Neutrophil (primary cell): ENCODE measurements around the gene RHCG.

Experiments
- H3K27ac ChIP-seq: fragments of 200-600 bp; sonication (generic); 2 replicates; pipeline ENCODE4 v1.5.1; 2016; ENCODE audit warnings: mild to moderate bottlenecking, moderate library complexity
- H3K27me3 ChIP-seq: fragments of 200-600 bp; sonication (generic); 2 replicates; pipeline ENCODE4 v1.6.0; 2016; ENCODE audit warnings: mild to moderate bottlenecking
- H3K36me3 ChIP-seq: fragments of 200-600 bp; sonication (generic); 2 replicates; pipeline ENCODE4 v1.5.1; 2017
- H3K4me1 ChIP-seq, 2 experiments: fragments of 200-600 bp in 1 of 2; sonication (generic) in 1 of 2; 1 replicate in 1 of 2; 2 replicates in 1 of 2; pipeline versions ENCODE4 v1.5.1 to v1.6.1; 2013 to 2016; ENCODE audit warnings: low read depth in 1 of 2, low read length in 1 of 2, mild to moderate bottlenecking in 1 of 2, moderate library complexity in 1 of 2; ENCODE audit not compliant: control insufficient read depth in 1 of 2, insufficient read depth in 1 of 2
- H3K4me3 ChIP-seq, 2 experiments: fragments of 200-600 bp in 1 of 2; sonication (generic) in 1 of 2; 1 replicate in 1 of 2; 2 replicates in 1 of 2; pipeline ENCODE4 v1.5.1; 2013 to 2016; ENCODE audit warnings: low read depth in 1 of 2, low read length in 1 of 2, mild to moderate bottlenecking in 1 of 2, moderate library complexity in 1 of 2
- H3K9me3 ChIP-seq: fragments of 200-600 bp; sonication (generic); 2 replicates; pipeline ENCODE4 v1.5.1; 2016
- TF ChIP-seq, protein P1 (sequence below): fragments of 200-600 bp; sonication (generic); IDR thresholded peaks from 2 replicates; pipeline ENCODE4 v1.5.1; 2016; ENCODE audit warnings: antibody characterized with exemption

RHCG gene

GRCh38 chr15:89496155-89497098 is at the start of gene RHCG:
Gene RHCG (minus strand): TSS chr15:89496583. CDS start chr15:89496544, 39 bp downstream.
- peaks cover 0 to 7% of the 10 kb centered on the region in 2 experiments for H3K4me1 ChIP-seq
- no peaks in the 10 kb centered on the region for H3K36me3 ChIP-seq
- H3K4me3 ChIP-seq: peak within 1 kb of the TSS in 1 of 2 experiments; percentile 17
- H3K27ac ChIP-seq: no peak within 1 kb of the TSS
- TF ChIP-seq, protein P1, sequence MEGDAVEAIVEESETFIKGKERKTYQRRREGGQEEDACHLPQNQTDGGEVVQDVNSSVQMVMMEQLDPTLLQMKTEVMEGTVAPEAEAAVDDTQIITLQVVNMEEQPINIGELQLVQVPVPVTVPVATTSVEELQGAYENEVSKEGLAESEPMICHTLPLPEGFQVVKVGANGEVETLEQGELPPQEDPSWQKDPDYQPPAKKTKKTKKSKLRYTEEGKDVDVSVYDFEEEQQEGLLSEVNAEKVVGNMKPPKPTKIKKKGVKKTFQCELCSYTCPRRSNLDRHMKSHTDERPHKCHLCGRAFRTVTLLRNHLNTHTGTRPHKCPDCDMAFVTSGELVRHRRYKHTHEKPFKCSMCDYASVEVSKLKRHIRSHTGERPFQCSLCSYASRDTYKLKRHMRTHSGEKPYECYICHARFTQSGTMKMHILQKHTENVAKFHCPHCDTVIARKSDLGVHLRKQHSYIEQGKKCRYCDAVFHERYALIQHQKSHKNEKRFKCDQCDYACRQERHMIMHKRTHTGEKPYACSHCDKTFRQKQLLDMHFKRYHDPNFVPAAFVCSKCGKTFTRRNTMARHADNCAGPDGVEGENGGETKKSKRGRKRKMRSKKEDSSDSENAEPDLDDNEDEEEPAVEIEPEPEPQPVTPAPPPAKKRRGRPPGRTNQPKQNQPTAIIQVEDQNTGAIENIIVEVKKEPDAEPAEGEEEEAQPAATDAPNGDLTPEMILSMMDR: no peak
- no peaks in the 10 kb centered on the region for H3K9me3 ChIP-seq
- H3K27me3 ChIP-seq: peaks cover 81% of the 10 kb centered on the region

DNA sequence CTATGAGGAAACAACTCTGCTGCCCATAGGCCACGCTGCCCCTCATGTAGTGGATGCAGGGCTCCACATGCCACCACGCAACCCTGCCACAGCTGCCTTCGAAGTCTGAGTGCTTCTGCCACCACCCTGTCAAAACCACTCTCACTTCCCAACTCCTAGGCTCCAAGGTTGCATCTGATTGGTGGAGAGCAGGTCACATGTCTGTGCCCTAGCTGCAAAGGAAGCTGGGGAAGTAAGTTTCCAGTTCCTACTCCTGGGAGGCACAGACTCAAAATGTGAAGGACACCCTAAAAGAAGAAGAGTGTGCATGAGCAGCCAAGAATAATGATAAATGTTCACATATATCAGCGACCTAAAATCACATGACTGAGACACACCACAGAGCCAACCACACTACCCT is 47.0 kb upstream of the RHCG start:
- H3K36me3 ChIP-seq: no peaks in the 10 kb centered on the region
- H3K9me3 ChIP-seq: no peaks in the 10 kb centered on the region
- no peak overlapping the region for H3K4me3 ChIP-seq
- TF ChIP-seq, protein P1: no peak
- H3K27me3 ChIP-seq: peaks cover 46% of the 10 kb centered on the region
- H3K27ac ChIP-seq: no peak overlapping the region
- peaks cover 3% of the 10 kb centered on the region in 2 experiments for H3K4me1 ChIP-seq

DNA sequence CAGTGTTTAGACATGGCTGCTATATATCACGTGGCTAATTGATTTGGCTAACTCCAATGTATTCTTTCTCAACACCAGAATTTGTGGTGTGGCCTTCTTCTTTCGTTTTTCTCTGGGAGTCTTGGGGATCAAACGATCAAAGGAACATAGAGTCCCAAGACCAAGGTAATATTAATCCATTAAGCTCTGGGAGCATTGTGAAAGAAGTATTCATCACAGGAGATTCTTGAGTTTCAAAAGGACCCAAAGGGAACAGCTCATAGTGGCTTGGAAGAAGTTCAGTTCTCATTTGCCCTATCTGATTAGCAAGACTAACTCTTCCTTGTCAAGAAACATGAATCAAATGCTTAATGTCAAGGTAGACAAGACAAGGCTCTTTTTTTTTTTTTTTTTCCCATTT is 46.0 kb upstream of the RHCG start:
- Histone ChIP-seq H3K4me1 (no peaks in the 10 kb centered on the region), H3K27me3 (peaks cover 46% of the 10 kb centered on the region), H3K27ac (no peak overlapping the region), H3K9me3 (no peaks in the 10 kb centered on the region), H3K4me3 (no peak overlapping the region), H3K36me3 (no peaks in the 10 kb centered on the region)
- TF ChIP-seq, protein P1: no peak

GRCh38 chr15:89539027-89539426 is 42.6 kb upstream of the RHCG start:
- Histone ChIP-seq H3K27ac (no peak overlapping the region), H3K4me3 (no peak overlapping the region), H3K9me3 (no peaks in the 10 kb centered on the region), H3K27me3 (peaks cover 27% of the 10 kb centered on the region), H3K36me3 (no peaks in the 10 kb centered on the region), H3K4me1 (no peaks in the 10 kb centered on the region)
- TF ChIP-seq, protein P1: no peak

DNA sequence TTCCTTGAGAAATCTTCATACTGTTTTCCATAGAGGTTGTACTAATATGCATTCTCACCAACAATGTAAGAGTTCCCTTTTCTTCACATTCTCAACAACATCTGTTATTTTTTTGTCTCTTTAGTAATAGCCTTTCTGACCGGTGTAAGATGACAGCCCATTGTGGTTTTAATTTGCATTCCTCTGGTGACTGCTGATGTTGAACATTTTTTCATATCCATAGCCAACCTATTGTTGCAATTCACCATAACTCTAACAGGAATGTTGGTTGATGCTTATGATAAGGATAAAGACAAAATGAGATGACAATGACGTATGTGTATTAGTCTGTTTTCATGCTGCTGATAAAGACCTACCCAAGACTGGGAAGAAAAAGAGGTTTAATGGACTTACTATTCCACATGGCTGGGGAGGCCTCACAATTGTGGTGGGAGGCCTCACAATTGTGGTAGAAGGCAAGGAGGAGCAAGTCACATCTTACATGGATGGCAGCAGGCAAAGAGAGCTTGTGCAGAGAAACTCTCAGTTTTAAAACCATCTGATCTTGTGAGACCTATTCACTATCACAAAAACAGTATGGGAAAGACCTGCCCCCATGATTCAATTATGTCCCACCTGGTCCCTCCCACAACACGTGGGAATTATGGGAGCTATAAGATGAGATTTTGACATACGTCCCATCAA is 37.6 kb upstream of the RHCG start:
- Histone ChIP-seq H3K4me3 (no peak overlapping the region), H3K9me3 (no peaks in the 10 kb centered on the region), H3K36me3 (no peaks in the 10 kb centered on the region), H3K27ac (no peak overlapping the region), H3K4me1 (no peaks in the 10 kb centered on the region), H3K27me3 (no peaks in the 10 kb centered on the region)
- TF ChIP-seq, protein P1: no peak
